HEK293 (cell line): ENCODE results near the gene FKBP14.

Experiments used
- CTCF ChIP-seq: fragments of 450-650 bp; formaldehyde crosslinking; IDR thresholded peaks from 2 replicates; pipeline ENCODE4 v1.5.1; 2016; ENCODE audit warnings: missing biosample characterization, missing genetic modification characterization
- OSR2 ChIP-seq: fragments of 450-650 bp; formaldehyde crosslinking; IDR thresholded peaks from 2 replicates; pipeline ENCODE4 v1.5.1; 2016; ENCODE audit warnings: missing biosample characterization, missing genetic modification characterization
- ZBTB26 ChIP-seq: fragments of 450-650 bp; formaldehyde crosslinking; optimal IDR thresholded peaks from 2 replicates; pipeline ENCODE3; 2016; ENCODE audit warnings: missing biosample characterization, mild to moderate bottlenecking, missing genetic modification characterization
- ZNF19 ChIP-seq: fragments of 450-650 bp; formaldehyde crosslinking; IDR thresholded peaks from 2 replicates; pipeline ENCODE4; 2016; ENCODE audit warnings: missing biosample characterization, missing genetic modification characterization, low read depth
- ZNF23 ChIP-seq: fragments of 450-650 bp; formaldehyde crosslinking; IDR thresholded peaks from 2 replicates; pipeline ENCODE4 v1.5.1; 2016; ENCODE audit warnings: missing biosample characterization, missing genetic modification characterization, borderline replicate concordance
- ZNF48 ChIP-seq: fragments of 450-650 bp; formaldehyde crosslinking; IDR thresholded peaks from 2 replicates; pipeline ENCODE4 v1.5.1; 2016; ENCODE audit warnings: missing biosample characterization, missing genetic modification characterization
- ZNF529 ChIP-seq: fragments of 450-650 bp; formaldehyde crosslinking; IDR thresholded peaks from 2 replicates; pipeline ENCODE4 v1.5.1; 2017; ENCODE audit warnings: missing genetic modification characterization, missing biosample characterization; ENCODE audit not compliant: insufficient replicate concordance
- ZNF624 ChIP-seq: fragments of 450-650 bp; formaldehyde crosslinking; IDR thresholded peaks from 2 replicates; pipeline ENCODE4 v1.5.1; 2017; ENCODE audit warnings: missing biosample characterization, missing genetic modification characterization
- ZNF76 ChIP-seq: fragments of 450-650 bp; formaldehyde crosslinking; IDR thresholded peaks from 2 replicates; pipeline ENCODE4; 2016; ENCODE audit warnings: low read depth, missing biosample characterization, missing genetic modification characterization, borderline replicate concordance
- ZNF768 ChIP-seq: fragments of 450-650 bp; formaldehyde crosslinking; IDR thresholded peaks from 2 replicates; pipeline ENCODE4 v1.5.1; 2018; ENCODE audit warnings: missing biosample characterization, mild to moderate bottlenecking, missing genetic modification characterization

- TF ChIP-seq CTCF (tag by site-specific recombination) (no peak), ZNF48 (tag by site-specific recombination) (no peak), ZNF76 (no peak), OSR2 (tag by site-specific recombination) (no peak), ZNF624 (tag by site-specific recombination) (no peak), ZNF23 (tag by site-specific recombination) (no peak), ZNF529 (tag by site-specific recombination) (no peak), ZNF19 (no peak), ZNF768 (tag by site-specific recombination) (no peak), ZBTB26 (no peak)
These were observed 52.2 kb downstream of the FKBP14 start for GRCh38 chr7:29974286-29974685.
